Panc1 (cell line): ENCODE measurements around the gene UGGT2.

Experiments used
- TCF7L2 ChIP-seq: IDR thresholded peaks from 2 replicates; pipeline ENCODE4 v1.6.1; 2011; ENCODE audit warnings: mild to moderate bottlenecking, low read depth, low read length, inconsistent platforms
- TF ChIP-seq, protein P1 (sequence below): fragments of 450-650 bp; IDR thresholded peaks from 2 replicates; pipeline ENCODE4 v1.5.1; 2017; ENCODE audit warnings: mild to moderate bottlenecking

GRCh38 chr13:95833719-95834118, 219.5 kb downstream of the UGGT2 start:
- TF ChIP-seq, protein P1, sequence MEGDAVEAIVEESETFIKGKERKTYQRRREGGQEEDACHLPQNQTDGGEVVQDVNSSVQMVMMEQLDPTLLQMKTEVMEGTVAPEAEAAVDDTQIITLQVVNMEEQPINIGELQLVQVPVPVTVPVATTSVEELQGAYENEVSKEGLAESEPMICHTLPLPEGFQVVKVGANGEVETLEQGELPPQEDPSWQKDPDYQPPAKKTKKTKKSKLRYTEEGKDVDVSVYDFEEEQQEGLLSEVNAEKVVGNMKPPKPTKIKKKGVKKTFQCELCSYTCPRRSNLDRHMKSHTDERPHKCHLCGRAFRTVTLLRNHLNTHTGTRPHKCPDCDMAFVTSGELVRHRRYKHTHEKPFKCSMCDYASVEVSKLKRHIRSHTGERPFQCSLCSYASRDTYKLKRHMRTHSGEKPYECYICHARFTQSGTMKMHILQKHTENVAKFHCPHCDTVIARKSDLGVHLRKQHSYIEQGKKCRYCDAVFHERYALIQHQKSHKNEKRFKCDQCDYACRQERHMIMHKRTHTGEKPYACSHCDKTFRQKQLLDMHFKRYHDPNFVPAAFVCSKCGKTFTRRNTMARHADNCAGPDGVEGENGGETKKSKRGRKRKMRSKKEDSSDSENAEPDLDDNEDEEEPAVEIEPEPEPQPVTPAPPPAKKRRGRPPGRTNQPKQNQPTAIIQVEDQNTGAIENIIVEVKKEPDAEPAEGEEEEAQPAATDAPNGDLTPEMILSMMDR: no peak
- TF ChIP-seq TCF7L2: no peak
